RWPE1 (cell line): ENCODE measurements around the gene AFG1L.

Source experiments
- CTCF ChIA-PET: fragments of 350-600 bp; sonication (Branson Sonifier 250); formaldehyde crosslinking; extraction: SDS; loops from one replicate; lab custom pipeline; 2021; lab: Yijun Ruan, JAX
- POLR2A ChIA-PET: fragments of 400-600 bp; formaldehyde crosslinking; extraction: SDS; loops from one replicate; lab custom pipeline; 2020; ENCODE audit warnings: antibody characterized with exemption; ENCODE audit not compliant: low non-redundant PET; lab: Yijun Ruan, JAX
- DNase-seq: peaks from one replicate; pipeline ENCODE4 v3.0.0; 2012; ENCODE audit warnings: low spot score
- H3K27ac ChIP-seq: fragments of 450-650 bp; 2 replicates; pipeline ENCODE4 v1.5.1; 2017
- CTCF ChIP-seq: fragments of 450-650 bp; conservative IDR thresholded peaks from 2 replicates; pipeline ENCODE4 v1.5.1; 2017; ENCODE audit warnings: low read depth, mild to moderate bottlenecking

The AFG1L gene

GRCh38 chr6:108432143-108432542 is 137.3 kb downstream of the AFG1L start:
- CTCF ChIA-PET, result no interaction called here
- no peak for TF ChIP-seq CTCF
- H3K27ac ChIP-seq, result no peak overlapping the region
- POLR2A ChIA-PET, result no interaction called here
- no peak for DNase-seq

DNA sequence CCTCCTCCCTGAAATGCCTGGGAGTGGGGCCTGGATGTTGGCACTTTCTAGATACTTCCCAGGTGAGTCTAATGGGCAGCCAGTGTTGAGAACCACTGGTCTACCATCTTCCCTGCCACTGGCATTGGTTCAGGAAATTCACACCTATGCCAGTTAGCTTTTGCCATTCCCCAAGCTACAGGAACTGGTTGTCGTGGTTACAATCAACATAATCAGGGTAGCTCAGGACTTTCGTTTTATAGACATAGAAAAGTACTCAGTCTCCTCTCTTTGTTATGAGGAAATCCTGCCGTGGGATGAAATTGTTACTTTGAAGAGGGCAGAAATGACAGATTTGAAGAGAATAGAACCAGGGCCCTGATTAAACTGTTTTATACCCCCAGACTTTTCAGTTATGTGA is 137.9 kb downstream of the AFG1L start:
- CTCF ChIA-PET, result no interaction called here
- no peak for DNase-seq

GRCh38 chr6:108434222-108434621 is 139.4 kb downstream of the AFG1L start:
- no peak for DNase-seq
- no peak overlapping the region for H3K27ac ChIP-seq
- no peak for TF ChIP-seq CTCF
- CTCF ChIA-PET, result no interaction called here
- POLR2A ChIA-PET, result no interaction called here

More for the DNA sequence above, 137.9 kb downstream of the AFG1L start:
- TF ChIP-seq CTCF, result no peak
- H3K27ac ChIP-seq, result no peak overlapping the region
- POLR2A ChIA-PET, result no interaction called here

GRCh38 chr6:108435391-108435790 is 140.5 kb downstream of the AFG1L start:
- POLR2A ChIA-PET, result no interaction called here
- CTCF ChIA-PET, result interaction anchor here (0.6 kb wide), 1 partner anchor 600 kb away, joined by 3 read pairs; no protein-coding TSS in a partner anchor
- TF ChIP-seq CTCF, result no peak
- no peak overlapping the region for H3K27ac ChIP-seq
- no peak for DNase-seq

GRCh38 chr6:108436771-108437170 is 141.9 kb downstream of the AFG1L start:
- no peak for DNase-seq
- ChIA-PET POLR2A (no interaction called here), CTCF (no interaction called here)
- no peak overlapping the region for H3K27ac ChIP-seq
- no peak for TF ChIP-seq CTCF

GRCh38 chr6:108437821-108438220 is 143.0 kb downstream of the AFG1L start:
- TF ChIP-seq CTCF, result no peak
- DNase-seq, result peak; percentile 14
- no peak overlapping the region for H3K27ac ChIP-seq
- POLR2A ChIA-PET, result no interaction called here
- CTCF ChIA-PET, result no interaction called here
